Measurements from ENCODE around the gene KIRREL1.
A peak's percentile ranks its signal among the peaks of the same experiment; 100 is the strongest.

The KIRREL1 gene

GRCh38 chr1:158007667-158008386 lies 14.4 kb downstream of the KIRREL1 start:
- no peak for DNase-seq

- no peak for DNase-seq
Measured at GRCh38 chr1:158008630-158009029, 15.2 kb downstream of the KIRREL1 start.

GRCh38 chr1:158011714-158012113 lies 18.3 kb downstream of the KIRREL1 start:
- no peak for DNase-seq

GRCh38 chr1:158013840-158014730 lies 20.6 kb downstream of the KIRREL1 start:
- DNase-seq, result no peak

- DNase-seq, result no peak
Measured at GRCh38 chr1:158014731-158015320, 21.4 kb downstream of the KIRREL1 start.

GRCh38 chr1:158016651-158017335 lies 23.3 kb downstream of the KIRREL1 start:
- DNase-seq, result no peak

GRCh38 chr1:158017800-158018595 lies 24.6 kb downstream of the KIRREL1 start:
- no peak for DNase-seq

- no peak for DNase-seq
Measured at GRCh38 chr1:158019171-158019868, 25.9 kb downstream of the KIRREL1 start.

- no peak for DNase-seq
Measured at GRCh38 chr1:158020259-158020885, 26.9 kb downstream of the KIRREL1 start.

GRCh38 chr1:158020886-158021620 lies 27.6 kb downstream of the KIRREL1 start:
- no peak for DNase-seq

- DNase-seq, result no peak
Measured at GRCh38 chr1:158021721-158022120, 28.3 kb downstream of the KIRREL1 start.

GRCh38 chr1:158022554-158023312 lies 29.3 kb downstream of the KIRREL1 start:
- no peak for DNase-seq

GRCh38 chr1:158024737-158025136 lies 31.3 kb downstream of the KIRREL1 start:
- DNase-seq, result no peak

GRCh38 chr1:158025576-158026230 lies 32.3 kb downstream of the KIRREL1 start:
- no peak for DNase-seq

GRCh38 chr1:158026651-158027050 lies 33.2 kb downstream of the KIRREL1 start:
- no peak for DNase-seq

GRCh38 chr1:158027508-158027907 lies 34.1 kb downstream of the KIRREL1 start:
- DNase-seq, result no peak

- no peak for DNase-seq
Measured at GRCh38 chr1:158028969-158029368, 35.5 kb downstream of the KIRREL1 start.

- no peak for DNase-seq
Measured at GRCh38 chr1:158035014-158035413, 41.6 kb downstream of the KIRREL1 start.

GRCh38 chr1:158035976-158036583 lies 42.6 kb downstream of the KIRREL1 start:
- DNase-seq, result peak; percentile 14
